HG03095 (cell line): Measurements from ENCODE around the gene ST6GALNAC5.

Experiments used
- ATAC-seq: cut with Tn5 transposase; IDR thresholded peaks from one replicate; pipeline ENCODE4 v1.9.1; 2021; ENCODE audit warnings: moderate library complexity; ENCODE audit not compliant: unreplicated experiment

The ST6GALNAC5 gene

DNA sequence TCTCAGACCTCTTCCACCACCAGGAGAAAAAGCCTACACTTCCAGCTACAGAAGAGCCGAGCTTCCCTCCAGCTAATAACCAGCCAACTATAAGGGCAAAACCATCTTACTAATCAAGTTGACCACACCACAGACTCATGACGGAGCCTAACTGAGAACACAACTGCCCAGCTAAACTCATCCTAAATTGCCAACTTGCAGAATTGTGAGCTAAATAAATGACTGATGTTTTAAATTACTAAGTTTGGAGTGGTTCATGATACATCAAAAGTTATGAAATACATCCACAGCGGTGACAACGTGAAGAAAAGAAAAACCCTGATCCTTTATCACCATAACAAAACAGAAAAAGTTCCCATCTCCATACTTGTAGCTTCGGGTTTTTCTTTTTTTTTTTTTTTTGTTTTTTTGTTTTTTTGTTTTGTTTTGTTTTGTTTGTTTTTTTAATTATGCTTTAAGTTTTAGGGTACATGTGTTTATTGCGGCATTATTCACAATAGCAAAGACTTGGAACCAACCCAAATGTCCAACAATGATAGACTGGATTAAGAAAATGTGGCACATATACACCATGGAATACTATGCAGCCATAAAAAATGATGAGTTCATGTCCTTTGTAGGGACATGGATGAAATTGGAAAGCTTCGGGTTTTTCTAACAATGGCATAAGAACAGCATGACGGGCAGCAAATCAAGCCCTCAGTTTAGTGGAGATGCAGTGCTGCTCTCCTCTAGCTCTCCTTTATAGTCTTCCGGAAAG lies 229.4 kb downstream of the ST6GALNAC5 start:
- no peak for ATAC-seq

DNA sequence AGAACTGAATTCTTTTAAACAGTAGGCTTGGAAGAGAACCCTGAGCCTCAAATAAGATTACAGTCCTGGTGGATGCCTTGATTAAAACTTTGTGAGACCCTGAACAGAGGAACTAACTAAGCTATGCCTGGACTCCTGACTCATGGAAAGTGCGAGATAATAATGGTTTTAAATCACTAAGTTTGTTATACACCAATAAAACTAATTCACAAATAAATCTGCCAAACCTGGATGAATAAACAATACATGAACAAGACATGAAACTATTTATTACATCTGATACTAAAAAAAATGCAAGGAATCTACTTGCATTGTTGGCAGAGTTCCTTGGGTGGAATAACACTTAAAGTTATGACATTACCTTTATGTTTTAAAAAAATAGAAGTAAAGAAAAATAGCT lies 233.6 kb downstream of the ST6GALNAC5 start:
- no peak for ATAC-seq

DNA sequence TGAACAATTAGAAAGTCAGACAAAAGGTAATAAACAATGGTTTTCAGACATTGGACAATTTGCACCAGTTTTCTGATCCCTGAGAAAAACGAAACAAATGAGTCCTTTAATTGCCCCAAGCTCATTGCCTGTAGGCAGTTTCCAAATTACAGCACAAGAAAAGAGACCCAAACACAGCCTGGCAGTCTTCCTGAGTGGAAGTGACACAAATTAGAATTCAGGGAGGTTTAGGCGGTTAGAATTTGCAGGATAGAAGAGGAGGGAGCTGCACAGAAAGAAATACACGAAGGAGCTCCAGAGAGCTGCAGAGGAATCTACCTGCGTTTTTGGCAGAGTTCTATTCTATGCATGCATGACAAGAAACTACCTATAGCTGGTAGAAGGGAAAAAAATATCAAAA lies 236.2 kb downstream of the ST6GALNAC5 start:
- ATAC-seq: no peak

DNA sequence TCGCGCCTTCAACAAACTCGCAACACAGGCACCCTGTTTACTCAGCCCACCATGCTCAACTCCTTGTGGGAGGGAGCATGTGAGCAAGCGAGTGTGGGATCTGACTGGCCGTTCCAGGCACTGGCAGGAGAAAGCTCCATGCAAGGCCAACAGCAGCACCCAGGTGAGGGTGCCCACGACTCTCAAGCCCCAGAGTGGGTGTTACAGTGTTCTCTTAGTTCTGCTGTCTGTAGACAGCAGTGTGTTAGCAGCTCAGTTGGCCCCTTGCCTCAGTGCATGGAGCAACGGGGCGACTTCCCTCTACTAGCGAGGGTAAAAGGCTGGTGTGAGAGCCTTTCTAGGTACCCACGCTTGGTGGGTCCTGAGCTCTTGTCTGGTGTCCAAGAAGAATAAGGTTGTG lies 237.4 kb downstream of the ST6GALNAC5 start:
- ATAC-seq: no peak
